Omental fat pad (tissue), 4 donors: ENCODE results near the gene SGMS1. TPM values are rescaled to one million over a fixed set of nuclear protein-coding genes. Genes with fewer than 3 reads are reported as not detected.

ENCODE experiments used
- ATAC-seq: fragments of 150-250 bp; one replicate; pipeline ENCODE4 v1.9.1; 2016; ENCODE audit warnings: mild to moderate bottlenecking, moderate library complexity; ENCODE audit not compliant: low FRiP score
- DNase-seq: peaks from one replicate; pipeline ENCODE4 v3.0.0-alpha.2; 2019; ENCODE audit warnings: low spot score
- total RNA-seq, 4 donors: library from RNA; depleted of rRNA; stranded (reverse); fragments of >200 nt; gene quantifications; one replicate each; pipeline ENCODE4 v1.1.0, GENCODE V29; 2016
- TF ChIP-seq, protein P1 (sequence below), 3 donors: fragments of 450-650 bp; IDR thresholded peaks; one replicate each; pipeline ENCODE4 v1.5.1; 2016 to 2017; ENCODE audit warnings: antibody characterized with exemption in 3 of 3, mild to moderate bottlenecking in 3 of 3, moderate library complexity in 2 of 3

Gene SGMS1
- total RNA-seq, 4 donors from 2014 or later, result 82.5 to 136 (median 96.4) TPM

- ATAC-seq (no peak), DNase-seq (no peak)
- TF ChIP-seq, protein P1, sequence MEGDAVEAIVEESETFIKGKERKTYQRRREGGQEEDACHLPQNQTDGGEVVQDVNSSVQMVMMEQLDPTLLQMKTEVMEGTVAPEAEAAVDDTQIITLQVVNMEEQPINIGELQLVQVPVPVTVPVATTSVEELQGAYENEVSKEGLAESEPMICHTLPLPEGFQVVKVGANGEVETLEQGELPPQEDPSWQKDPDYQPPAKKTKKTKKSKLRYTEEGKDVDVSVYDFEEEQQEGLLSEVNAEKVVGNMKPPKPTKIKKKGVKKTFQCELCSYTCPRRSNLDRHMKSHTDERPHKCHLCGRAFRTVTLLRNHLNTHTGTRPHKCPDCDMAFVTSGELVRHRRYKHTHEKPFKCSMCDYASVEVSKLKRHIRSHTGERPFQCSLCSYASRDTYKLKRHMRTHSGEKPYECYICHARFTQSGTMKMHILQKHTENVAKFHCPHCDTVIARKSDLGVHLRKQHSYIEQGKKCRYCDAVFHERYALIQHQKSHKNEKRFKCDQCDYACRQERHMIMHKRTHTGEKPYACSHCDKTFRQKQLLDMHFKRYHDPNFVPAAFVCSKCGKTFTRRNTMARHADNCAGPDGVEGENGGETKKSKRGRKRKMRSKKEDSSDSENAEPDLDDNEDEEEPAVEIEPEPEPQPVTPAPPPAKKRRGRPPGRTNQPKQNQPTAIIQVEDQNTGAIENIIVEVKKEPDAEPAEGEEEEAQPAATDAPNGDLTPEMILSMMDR (IDR thresholded peaks at IDR 0.05), result no peak
Measured at GRCh38 chr10:50565301-50566083, 58.3 kb downstream of the SGMS1 start.

- DNase-seq (no peak), ATAC-seq (no peak)
- TF ChIP-seq, protein P1 (IDR thresholded peaks at IDR 0.05), result no peak
Measured at GRCh38 chr10:50563906-50564305, 59.9 kb downstream of the SGMS1 start.

- TF ChIP-seq, protein P1 (IDR thresholded peaks at IDR 0.05), result no peak
- no peak for DNase-seq
- ATAC-seq, result peak; percentile 63
Measured at GRCh38 chr10:50561816-50562215, 61.9 kb downstream of the SGMS1 start.

DNA sequence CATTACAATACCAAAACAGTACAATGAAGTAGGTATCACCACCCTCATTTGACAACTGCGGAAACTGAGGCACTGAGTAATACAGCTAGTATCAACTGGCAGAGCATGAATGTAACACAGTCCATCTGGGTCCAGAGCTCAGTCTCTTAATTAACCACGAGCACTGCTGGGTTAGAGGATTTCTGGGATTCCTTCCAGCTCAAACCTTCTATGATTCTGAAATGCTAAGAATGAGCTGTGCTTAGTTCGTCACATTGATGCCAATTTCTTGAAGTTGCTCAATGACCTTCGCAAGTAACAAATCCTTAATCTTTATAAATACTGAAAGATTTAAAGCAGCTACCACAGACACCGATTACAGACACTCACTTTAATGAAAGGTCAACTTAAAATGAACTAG is 62.5 kb downstream of the SGMS1 start:
- TF ChIP-seq, protein P1 (IDR thresholded peaks at IDR 0.05), result no peak
- DNase-seq, result no peak
- ATAC-seq, result peak; percentile 82

DNA sequence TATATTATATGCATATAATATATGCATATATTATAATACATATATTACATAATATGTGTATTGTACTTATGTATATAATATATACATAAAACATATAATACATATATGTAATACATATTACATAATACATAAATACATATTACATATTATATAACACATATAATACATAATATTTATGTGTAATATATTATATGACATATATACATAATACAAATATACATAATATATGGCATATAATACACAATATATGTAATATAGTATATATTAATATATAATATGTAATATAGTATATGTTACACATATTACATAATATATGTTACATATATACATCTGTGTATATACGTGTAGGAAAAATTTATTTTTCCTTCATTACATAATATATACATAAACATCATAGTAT is 63.4 kb downstream of the SGMS1 start:
- no peak for DNase-seq
- no peak for ATAC-seq
- TF ChIP-seq, protein P1 (IDR thresholded peaks at IDR 0.05), result no peak

DNA sequence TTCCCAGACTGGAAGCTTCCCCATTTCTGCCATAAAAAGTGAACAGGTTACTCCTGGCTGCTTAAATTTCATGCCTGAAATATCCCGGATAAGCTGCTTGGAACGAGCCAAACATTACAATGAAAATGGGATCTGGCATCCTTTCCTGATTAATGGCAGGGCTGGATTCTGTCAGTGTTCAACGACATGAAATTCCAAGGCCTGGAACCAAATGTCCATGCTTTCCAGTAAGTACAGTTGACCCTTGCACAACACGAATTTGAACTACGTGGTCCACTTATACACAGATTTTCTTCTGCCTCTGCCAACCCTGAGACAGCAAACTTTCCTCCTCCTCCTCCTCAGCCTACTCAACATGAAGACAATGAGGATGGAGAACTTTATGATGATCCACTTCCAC is 65.4 kb downstream of the SGMS1 start:
- TF ChIP-seq, protein P1 (IDR thresholded peaks at IDR 0.05), result no peak
- no peak for DNase-seq
- ATAC-seq, result no peak

GRCh38 chr10:50557130-50557682 is 66.5 kb downstream of the SGMS1 start:
- DNase-seq, result no peak
- TF ChIP-seq, protein P1 (IDR thresholded peaks at IDR 0.05), result no peak
- ATAC-seq, result no peak
